Thymus (tissue), 11 donors: ENCODE data around the gene LHFPL2. TPM values are rescaled to one million over a fixed set of nuclear protein-coding genes. Genes with fewer than 3 reads are reported as not detected.

Experiments
- DNase-seq, 9 donors: peaks; one replicate each; pipeline ENCODE4 v3.0.0-alpha.2; 2013; ENCODE audit warnings: low spot score in 9 of 9, low read depth in 6 of 9, missing footprints in 1 of 9
- H3K27ac ChIP-seq, 2 donors: one replicate each; pipeline ENCODE4 v1.5.1; 2013; ENCODE audit warnings: control low read depth in 1 of 2, low read depth in 1 of 2, low read length in 1 of 2, mild to moderate bottlenecking in 1 of 2, moderate library complexity in 1 of 2
- H3K27me3 ChIP-seq, 2 donors: one replicate each; pipeline ENCODE4 v1.5.1; 2013; ENCODE audit warnings: low read length in 1 of 2; ENCODE audit not compliant: control insufficient read depth in 2 of 2, insufficient read depth in 1 of 2
- H3K36me3 ChIP-seq, 2 donors: one replicate each; pipeline ENCODE4 v1.5.1; 2013; ENCODE audit warnings: low read length in 1 of 2, mild to moderate bottlenecking in 1 of 2, moderate library complexity in 1 of 2; ENCODE audit not compliant: control insufficient read depth in 2 of 2, insufficient read depth in 2 of 2
- H3K4me1 ChIP-seq, 2 donors: one replicate each; pipeline ENCODE4 v1.5.1; 2013; ENCODE audit warnings: low read length in 2 of 2; ENCODE audit not compliant: control insufficient read depth in 2 of 2, insufficient read depth in 2 of 2
- H3K4me3 ChIP-seq, 2 donors: one replicate each; pipeline ENCODE4 v1.5.1; 2013; ENCODE audit warnings: low read length in 2 of 2, control low read depth in 1 of 2, mild to moderate bottlenecking in 1 of 2
- H3K9me3 ChIP-seq, 2 donors: one replicate each; pipeline ENCODE4 v1.5.1; 2013; ENCODE audit warnings: low read length in 1 of 2, mild to moderate bottlenecking in 1 of 2; ENCODE audit not compliant: control insufficient read depth in 2 of 2, insufficient read depth in 1 of 2
- WGBS: extraction: QIAGEN DNeasy Blood & Tissue Kit; methylation state at CpG from one replicate; pipeline ENCODE4 v1.1.7; 2013; 5-methylcytosine and 5-hydroxymethylcytosine counted together
- polyA plus RNA-seq: library from polyadenylated mRNA; stranded (reverse); fragments of 200-250 nt; gene quantifications from one replicate; pipeline ENCODE4 v1.2.3, GENCODE V29; 2013
- total RNA-seq: library from RNA; stranded (reverse); fragments of 120-200 nt; gene quantifications from one replicate; pipeline ENCODE4 v1.2.4, GENCODE V29; 2013
- donor health status: healthy.

Gene LHFPL2
- total and polyA plus RNA-seq, 2 donors, result 9.1 to 21.4 TPM

- Histone ChIP-seq H3K4me3 (no peak overlapping the region), H3K9me3 (no peaks in the 10 kb centered on the region), H3K36me3 (no peaks in the 10 kb centered on the region), H3K27me3 (no peaks in the 10 kb centered on the region), H3K4me1 (no peaks in the 10 kb centered on the region), H3K27ac (no peak overlapping the region)
- no peak for DNase-seq
- WGBS, result 94% methylated on average over 3 of the region's 3 CpGs
These were observed 46.8 kb downstream of the LHFPL2 start for GRCh38 chr5:78601559-78602314.

- no peak for DNase-seq
- H3K9me3 ChIP-seq, result no peaks in the 10 kb centered on the region
- no peaks in the 10 kb centered on the region for H3K4me1 ChIP-seq
- no peak overlapping the region for H3K4me3 ChIP-seq
- no peaks in the 10 kb centered on the region for H3K27me3 ChIP-seq
- H3K36me3 ChIP-seq, result no peaks in the 10 kb centered on the region
- 93% methylated on average over 5 of the region's 5 CpGs for WGBS
- peak overlapping the region in 1 of 2 donors; percentile 38 for H3K27ac ChIP-seq
These were observed 47.7 kb downstream of the LHFPL2 start for GRCh38 chr5:78600687-78601414.

DNA sequence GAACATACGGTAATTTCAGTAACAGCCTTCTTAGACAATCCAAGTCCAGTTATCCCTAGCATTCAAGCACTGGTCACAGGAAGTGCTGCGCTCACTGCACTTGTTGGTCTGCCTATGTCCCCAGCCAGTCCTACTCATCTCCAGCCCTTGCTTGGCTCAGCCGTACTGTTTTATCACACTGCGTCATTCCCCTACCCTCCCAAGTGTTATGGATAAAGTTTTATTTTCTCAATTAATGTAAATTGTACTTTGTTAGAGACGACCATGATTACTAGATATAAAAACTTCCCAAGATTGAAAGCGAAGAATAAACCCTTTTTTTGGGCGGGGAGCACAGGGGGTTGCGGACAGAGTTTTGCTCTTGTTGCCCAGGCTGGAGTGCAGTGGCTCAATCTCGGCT is 49.6 kb downstream of the LHFPL2 start:
- Histone ChIP-seq H3K36me3 (no peaks in the 10 kb centered on the region), H3K4me1 (no peaks in the 10 kb centered on the region), H3K4me3 (no peak overlapping the region), H3K27ac (no peak overlapping the region), H3K9me3 (no peaks in the 10 kb centered on the region), H3K27me3 (no peaks in the 10 kb centered on the region)
- no peak for DNase-seq
- WGBS, result 99% methylated on average over 9 of the region's 9 CpGs

GRCh38 chr5:78597974-78598371 is 50.6 kb downstream of the LHFPL2 start:
- H3K4me3 ChIP-seq, result no peak overlapping the region
- H3K36me3 ChIP-seq, result no peaks in the 10 kb centered on the region
- H3K9me3 ChIP-seq, result no peaks in the 10 kb centered on the region
- no peaks in the 10 kb centered on the region for H3K4me1 ChIP-seq
- H3K27ac ChIP-seq, result no peak overlapping the region
- no peaks in the 10 kb centered on the region for H3K27me3 ChIP-seq
- no peak for DNase-seq

DNA sequence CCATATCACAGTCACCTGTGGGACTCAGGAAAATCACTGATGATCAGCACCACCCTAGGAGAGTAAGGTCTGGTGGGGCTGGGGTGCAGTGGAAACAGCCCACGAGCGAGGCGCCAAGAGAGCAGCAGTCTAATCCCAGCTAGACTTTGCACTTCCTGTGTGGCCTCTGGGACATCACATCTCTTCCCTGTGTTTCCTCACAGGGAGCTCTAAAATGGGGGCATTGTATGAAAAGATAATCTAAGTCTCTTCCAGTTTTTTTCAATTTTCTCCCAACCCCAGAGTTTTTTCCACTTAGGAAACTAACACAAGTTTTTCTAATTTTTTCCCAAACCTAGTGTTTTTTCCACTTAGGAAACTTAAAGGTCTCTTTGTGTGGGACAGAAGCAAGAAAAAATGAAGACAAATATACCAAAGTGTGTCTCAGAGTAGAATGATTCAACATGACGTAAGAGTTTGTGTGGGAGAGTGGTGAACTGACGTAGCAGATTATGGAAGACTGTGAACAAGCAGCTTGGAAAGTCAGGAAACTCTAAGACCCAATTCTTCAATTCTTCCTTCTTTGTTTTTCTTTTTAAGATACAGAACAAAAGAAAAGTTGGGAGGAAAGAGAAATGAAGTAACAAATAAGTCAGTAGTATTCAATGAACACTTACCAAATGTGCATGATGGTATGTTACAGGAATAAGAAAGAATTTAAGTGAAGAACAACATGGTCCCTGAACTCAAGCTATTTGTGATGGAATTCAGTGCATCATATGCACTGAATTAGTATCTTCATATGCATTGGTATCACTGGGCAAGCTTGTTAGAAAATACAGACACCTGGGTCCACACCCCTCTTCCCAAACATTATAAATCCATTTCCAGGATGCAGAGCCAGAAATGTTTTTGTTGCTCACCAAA is 51.3 kb downstream of the LHFPL2 start:
- no peaks in the 10 kb centered on the region for H3K27me3 ChIP-seq
- WGBS, result 93% methylated on average over 5 of the region's 5 CpGs
- DNase-seq, result no peak
- H3K4me3 ChIP-seq, result no peak overlapping the region
- no peak overlapping the region for H3K27ac ChIP-seq
- H3K36me3 ChIP-seq, result no peaks in the 10 kb centered on the region
- H3K4me1 ChIP-seq, result no peaks in the 10 kb centered on the region
- H3K9me3 ChIP-seq, result no peaks in the 10 kb centered on the region

GRCh38 chr5:78595458-78595921 is 53.1 kb downstream of the LHFPL2 start:
- Histone ChIP-seq H3K4me3 (no peak overlapping the region), H3K36me3 (peaks cover 0 to 3% of the 10 kb centered on the region in 2 donors), H3K27ac (peak overlapping the region in 1 of 2 donors; percentile 14), H3K9me3 (no peaks in the 10 kb centered on the region), H3K4me1 (no peaks in the 10 kb centered on the region), H3K27me3 (no peaks in the 10 kb centered on the region)
- WGBS, result 83% methylated on average over 4 of the region's 4 CpGs
- no peak for DNase-seq

GRCh38 chr5:78594610-78595457 is 53.7 kb downstream of the LHFPL2 start:
- Histone ChIP-seq H3K4me1 (no peaks in the 10 kb centered on the region), H3K36me3 (peaks cover 0 to 3% of the 10 kb centered on the region in 2 donors), H3K4me3 (no peak overlapping the region), H3K9me3 (no peaks in the 10 kb centered on the region), H3K27ac (peak overlapping the region in 1 of 2 donors; percentile 14), H3K27me3 (no peaks in the 10 kb centered on the region)
- no peak for DNase-seq
- WGBS, result 93% methylated on average over 7 of the region's 7 CpGs

DNA sequence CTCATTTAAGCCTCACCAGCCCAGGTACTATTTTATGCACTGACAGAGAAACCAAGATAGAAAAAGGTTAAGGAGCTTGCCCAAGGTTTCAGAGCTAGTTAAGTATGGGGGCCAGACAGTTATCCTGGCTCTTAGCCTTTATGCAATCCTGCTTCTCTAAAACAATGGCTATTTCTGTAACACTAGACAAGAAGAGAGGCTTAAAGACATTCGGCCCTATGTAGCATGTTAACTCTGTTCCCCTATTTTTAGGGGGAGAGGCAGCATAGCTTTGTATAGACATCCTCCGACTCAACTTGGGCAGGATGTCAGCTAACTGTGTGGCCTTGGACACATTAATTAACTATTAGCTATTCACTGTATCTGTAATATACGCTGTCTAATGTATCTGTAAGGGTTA is 54.6 kb downstream of the LHFPL2 start:
- Histone ChIP-seq H3K36me3 (peaks cover 0 to 5% of the 10 kb centered on the region in 2 donors), H3K27ac (no peak overlapping the region), H3K9me3 (no peaks in the 10 kb centered on the region), H3K4me3 (no peak overlapping the region), H3K4me1 (no peaks in the 10 kb centered on the region), H3K27me3 (no peaks in the 10 kb centered on the region)
- no peak for DNase-seq
- 77% methylated on average over 3 of the region's 3 CpGs for WGBS
